HG03565 (cell line): ENCODE results near the gene ELP5.

Source experiments
- ATAC-seq: cut with Tn5 transposase; IDR thresholded peaks from one replicate; pipeline ENCODE4 v1.9.1; 2021; ENCODE audit warnings: mild to moderate bottlenecking, moderate library complexity; ENCODE audit not compliant: unreplicated experiment

Gene ELP5

GRCh38 chr17:7218758-7219157 lies 33.3 kb upstream of the ELP5 start:
- ATAC-seq, result no peak

GRCh38 chr17:7219229-7219811 lies 32.7 kb upstream of the ELP5 start:
- ATAC-seq, result no peak

- peak; percentile 40 for ATAC-seq
Observed at GRCh38 chr17:7219812-7220592, 32.0 kb upstream of the ELP5 start, which contains the start of the genes ACADVL and DLG4. ACADVL (plus strand) TSS chr17:7219938; CDS start chr17:7219985, 47 bp downstream. DLG4 (minus strand) TSS chr17:7219836.

GRCh38 chr17:7220593-7221277 lies 31.3 kb upstream of the ELP5 start:
- ATAC-seq, result no peak

- ATAC-seq, result no peak
Observed at GRCh38 chr17:7221278-7222092, 30.5 kb upstream of the ELP5 start.

GRCh38 chr17:7222093-7222971 lies 29.7 kb upstream of the ELP5 start:
- ATAC-seq, result no peak

- ATAC-seq, result no peak
Observed at GRCh38 chr17:7222972-7223292, 29.1 kb upstream of the ELP5 start.

- no peak for ATAC-seq
Observed at GRCh38 chr17:7223375-7223774, 28.6 kb upstream of the ELP5 start.

- ATAC-seq, result no peak
Observed at GRCh38 chr17:7224110-7224509, 27.9 kb upstream of the ELP5 start.

GRCh38 chr17:7224661-7225111 lies 27.3 kb upstream of the ELP5 start:
- no peak for ATAC-seq

- no peak for ATAC-seq
Observed at GRCh38 chr17:7225711-7226331, 26.2 kb upstream of the ELP5 start.

GRCh38 chr17:7226721-7227710 lies 25.0 kb upstream of the ELP5 start:
- no peak for ATAC-seq

- ATAC-seq, result no peak
Observed at GRCh38 chr17:7228920-7229319, 23.1 kb upstream of the ELP5 start.

- ATAC-seq, result no peak
Observed at GRCh38 chr17:7229504-7229903, 22.5 kb upstream of the ELP5 start.

- no peak for ATAC-seq
Observed at GRCh38 chr17:7232114-7232513, 19.9 kb upstream of the ELP5 start.

GRCh38 chr17:7233701-7234082 lies 18.3 kb upstream of the ELP5 start:
- ATAC-seq, result no peak

GRCh38 chr17:7234083-7234951 lies 17.7 kb upstream of the ELP5 start, which contains the start of gene DVL2:
DVL2 (minus strand) TSS chr17:7234517; CDS start chr17:7234262, 255 bp downstream.
- peak; percentile 47 for ATAC-seq
